Stomach (tissue), 9 donors: ENCODE data around the gene ARHGAP12. TPM values are rescaled to one million over a fixed set of nuclear protein-coding genes. Genes with fewer than 3 reads are reported as not detected.

Experiments
- DNase-seq, 2 donors: peaks; one replicate each; pipeline versions ENCODE4 v3.0.0 to v3.0.0-alpha.2; 2013 to 2019
- H3K27ac ChIP-seq, 5 donors: fragments of 200-600 bp in 4 of 5; sonication (generic) in 4 of 5; one replicate each; pipeline ENCODE4 v1.5.1; 2013 to 2019; ENCODE audit warnings: mild to moderate bottlenecking in 1 of 5, moderate library complexity in 1 of 5
- H3K27me3 ChIP-seq, 3 donors: fragments of 200-600 bp; sonication (generic); one replicate each; pipeline ENCODE4 v1.5.1; 2017 to 2019; ENCODE audit warnings: mixed run types in 1 of 3
- H3K36me3 ChIP-seq, 4 donors: fragments of 200-600 bp; sonication (generic); 1 replicate in 3 of 4; 2 replicates in 1 of 4; pipeline ENCODE4 v1.5.1; 2016 to 2019
- H3K4me1 ChIP-seq, 4 donors: fragments of 200-600 bp; sonication (generic); one replicate each; pipeline ENCODE4 v1.5.1; 2016 to 2019
- H3K4me3 ChIP-seq, 4 donors: fragments of 200-600 bp; sonication (generic) in 3 of 4; one replicate each; pipeline ENCODE4 v1.5.1; 2016 to 2019; ENCODE audit warnings: mild to moderate bottlenecking in 1 of 4
- H3K9me3 ChIP-seq, 4 donors: fragments of 200-600 bp; sonication (generic); one replicate each; pipeline ENCODE4 v1.5.1; 2016 to 2019
- EP300 ChIP-seq: sonication (generic); formaldehyde crosslinking; IDR thresholded peaks from one replicate; pipeline ENCODE4 v1.6.1; 2017; ENCODE audit warnings: antibody characterized with exemption
- POLR2A ChIP-seq, 4 donors: fragments of 450-650 bp; IDR thresholded peaks; one replicate each; pipeline ENCODE4 v1.6.1; 2016; ENCODE audit warnings: antibody characterized with exemption in 4 of 4, control low read depth in 2 of 4, mild to moderate bottlenecking in 1 of 4, moderate library complexity in 1 of 4
- POLR2AphosphoS5 ChIP-seq, 3 donors: sonication (generic); formaldehyde crosslinking; IDR thresholded peaks; one replicate each; pipeline ENCODE4 v1.6.1; 2016; ENCODE audit warnings: antibody characterized with exemption in 3 of 3
- WGBS, 5 donors: extraction: QIAGEN DNeasy Blood & Tissue Kit in 3 of 5; methylation state at CpG; one replicate each; pipeline versions ENCODE4 v1.1.5 to v1.1.7; 2013 to 2018; 5-methylcytosine and 5-hydroxymethylcytosine counted together
- intact Hi-C: fragments of 100-400 bp; cut with DNase I; formaldehyde crosslinking; loops from one replicate; pipeline ENCODE4 v1.15.1; 2023; ENCODE audit warnings: low total_unique reads
- polyA plus RNA-seq, 3 donors: library from polyadenylated mRNA; stranded (reverse); fragments of 200-250 nt; gene quantifications; one replicate each; pipeline ENCODE4 v1.2.3, GENCODE V29; 2013
- total RNA-seq, 5 donors: library from RNA; depleted of rRNA; stranded (reverse); fragments of >200 nt; gene quantifications; one replicate each; pipeline versions ENCODE4 v1.1.0 to v1.2.3, GENCODE V29; 2014 to 2016
- TF ChIP-seq, protein P1 (sequence below), 7 experiments: fragments of 450-650 bp in 4 of 7; fragments of 200-600 bp in 3 of 7; sonication (generic) in 3 of 7; IDR thresholded peaks; one replicate each; pipeline ENCODE4 v1.5.1; 2016 to 2019; ENCODE audit warnings: antibody characterized with exemption in 7 of 7, control low read depth in 2 of 7, mild to moderate bottlenecking in 1 of 7
- donor health status: healthy with polysubstance abuse.
- donor health status: Bipolar disorder and iron deficiency.
- donor health status: healthy.

Gene ARHGAP12
- total and polyA plus RNA-seq, 8 donors = 9.8 to 343 (median 27.9) TPM

DNA sequence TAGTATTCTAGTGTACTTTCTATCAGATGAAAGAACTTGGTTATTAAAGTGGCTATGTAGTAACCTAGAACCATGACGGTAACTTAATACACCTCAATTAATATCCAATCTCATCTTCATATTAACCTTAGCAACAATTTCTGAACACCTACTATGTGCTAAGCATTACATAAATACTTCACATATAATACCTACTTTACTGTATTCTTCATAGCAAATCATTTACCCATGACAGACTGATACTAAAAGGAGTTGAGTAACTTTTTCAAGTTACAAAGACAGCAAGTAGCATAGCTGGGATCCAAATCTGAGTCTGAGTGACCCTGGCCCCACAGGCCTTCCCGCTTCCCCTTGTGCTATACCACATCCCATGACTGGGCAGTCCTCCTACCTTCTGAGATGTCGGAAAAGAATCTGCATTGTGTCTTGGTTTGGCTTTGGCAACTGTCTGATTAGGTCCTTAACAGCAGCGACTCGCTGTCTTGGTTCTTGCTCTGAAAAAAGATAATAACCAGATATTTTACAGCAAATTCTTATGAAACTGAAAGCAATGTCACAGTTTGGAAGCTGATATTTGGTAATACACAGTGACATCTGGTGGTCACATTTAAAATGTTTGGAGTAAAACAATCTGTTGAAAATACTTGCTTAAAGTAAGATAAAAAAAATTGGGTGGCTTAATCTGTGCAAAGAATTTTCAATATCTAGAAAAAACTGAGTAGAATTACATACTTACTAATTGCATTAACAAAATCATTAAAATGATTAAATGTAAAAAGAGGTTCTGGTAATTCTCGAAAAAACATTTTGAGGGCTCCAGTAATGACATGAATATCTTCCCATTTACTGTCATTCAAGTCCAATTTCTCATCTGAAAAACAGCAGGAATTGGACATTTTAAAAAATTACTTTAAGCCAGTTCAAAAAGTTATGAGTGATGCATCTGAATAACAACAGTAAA is 120.1 kb downstream of the ARHGAP12 start:
- peak overlapping the region in 4 of 5 donors; percentile 63 to 80 (median 72) for H3K27ac ChIP-seq

DNA sequence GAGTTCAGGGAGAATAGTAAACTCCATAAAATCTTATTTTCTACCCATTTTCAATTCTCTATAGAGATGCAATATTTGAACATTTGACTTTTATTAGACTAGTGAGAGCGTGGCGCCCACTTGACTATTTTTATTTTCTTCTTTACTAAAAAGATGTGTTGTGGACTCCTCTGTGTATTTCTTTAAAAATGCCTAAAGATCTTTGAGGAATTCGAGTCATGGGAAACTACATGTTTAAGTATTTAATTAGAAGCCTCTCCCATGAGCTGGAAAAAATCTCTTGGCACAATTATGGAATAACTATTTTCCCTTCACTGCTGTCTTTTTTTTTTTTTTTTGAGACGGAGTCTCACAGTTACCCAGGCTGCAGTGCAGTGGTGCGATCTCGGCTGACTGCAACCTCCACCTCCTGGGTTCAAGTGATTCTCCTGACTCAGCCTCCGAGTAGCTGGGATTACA is 124.2 kb downstream of the ARHGAP12 start:
- peaks cover 0 to 28% (median 13%) of the 10 kb centered on the region in 4 donors for H3K36me3 ChIP-seq
- H3K9me3 ChIP-seq = no peaks in the 10 kb centered on the region
- no peak overlapping the region for H3K4me3 ChIP-seq
- intact Hi-C loops = no loop called here
- H3K27me3 ChIP-seq = no peaks in the 10 kb centered on the region
- DNase-seq = peak in 1 of 2 donors; percentile 25
- peaks cover 0 to 25% (median 3%) of the 10 kb centered on the region in 4 donors for H3K4me1 ChIP-seq
- H3K27ac ChIP-seq = peak overlapping the region in 2 of 5 donors; percentile 2 to 23
- WGBS, 5 donors = 71 to 88% (median 86%) methylated on average over 7 of the region's 7 CpGs
- TF ChIP-seq POLR2A (IDR thresholded peaks at IDR 0.05) (no peak), POLR2AphosphoS5 (IDR thresholded peaks at IDR 0.05) (no peak), EP300 (no peak)
- TF ChIP-seq, protein P1, sequence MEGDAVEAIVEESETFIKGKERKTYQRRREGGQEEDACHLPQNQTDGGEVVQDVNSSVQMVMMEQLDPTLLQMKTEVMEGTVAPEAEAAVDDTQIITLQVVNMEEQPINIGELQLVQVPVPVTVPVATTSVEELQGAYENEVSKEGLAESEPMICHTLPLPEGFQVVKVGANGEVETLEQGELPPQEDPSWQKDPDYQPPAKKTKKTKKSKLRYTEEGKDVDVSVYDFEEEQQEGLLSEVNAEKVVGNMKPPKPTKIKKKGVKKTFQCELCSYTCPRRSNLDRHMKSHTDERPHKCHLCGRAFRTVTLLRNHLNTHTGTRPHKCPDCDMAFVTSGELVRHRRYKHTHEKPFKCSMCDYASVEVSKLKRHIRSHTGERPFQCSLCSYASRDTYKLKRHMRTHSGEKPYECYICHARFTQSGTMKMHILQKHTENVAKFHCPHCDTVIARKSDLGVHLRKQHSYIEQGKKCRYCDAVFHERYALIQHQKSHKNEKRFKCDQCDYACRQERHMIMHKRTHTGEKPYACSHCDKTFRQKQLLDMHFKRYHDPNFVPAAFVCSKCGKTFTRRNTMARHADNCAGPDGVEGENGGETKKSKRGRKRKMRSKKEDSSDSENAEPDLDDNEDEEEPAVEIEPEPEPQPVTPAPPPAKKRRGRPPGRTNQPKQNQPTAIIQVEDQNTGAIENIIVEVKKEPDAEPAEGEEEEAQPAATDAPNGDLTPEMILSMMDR (IDR thresholded peaks at IDR 0.05) = no peak

More for the DNA sequence above, 120.1 kb downstream of the ARHGAP12 start:
- peak in 1 of 3 donors; percentile 59 for TF ChIP-seq POLR2AphosphoS5 (IDR thresholded peaks at IDR 0.05)
- TF ChIP-seq, protein P1 (IDR thresholded peaks at IDR 0.05) = peak in 4 of 7 experiments; percentile 12 to 57 (median 48)
- TF ChIP-seq POLR2A (IDR thresholded peaks at IDR 0.05) = no peak
- H3K9me3 ChIP-seq = no peaks in the 10 kb centered on the region
- H3K36me3 ChIP-seq = peaks cover 0 to 61% (median 12%) of the 10 kb centered on the region in 4 donors
- peaks cover 0 to 23% (median 3%) of the 10 kb centered on the region in 4 donors for H3K4me1 ChIP-seq
- no peaks in the 10 kb centered on the region for H3K27me3 ChIP-seq
- H3K4me3 ChIP-seq = peak overlapping the region; percentile 4 to 29 (median 20)
- peak in 1 of 2 donors; percentile 85 for DNase-seq
- intact Hi-C loops = no loop called here
- 44 to 58% (median 56%) methylated on average over 6 of the region's 6 CpGs for WGBS, 5 donors

DNA sequence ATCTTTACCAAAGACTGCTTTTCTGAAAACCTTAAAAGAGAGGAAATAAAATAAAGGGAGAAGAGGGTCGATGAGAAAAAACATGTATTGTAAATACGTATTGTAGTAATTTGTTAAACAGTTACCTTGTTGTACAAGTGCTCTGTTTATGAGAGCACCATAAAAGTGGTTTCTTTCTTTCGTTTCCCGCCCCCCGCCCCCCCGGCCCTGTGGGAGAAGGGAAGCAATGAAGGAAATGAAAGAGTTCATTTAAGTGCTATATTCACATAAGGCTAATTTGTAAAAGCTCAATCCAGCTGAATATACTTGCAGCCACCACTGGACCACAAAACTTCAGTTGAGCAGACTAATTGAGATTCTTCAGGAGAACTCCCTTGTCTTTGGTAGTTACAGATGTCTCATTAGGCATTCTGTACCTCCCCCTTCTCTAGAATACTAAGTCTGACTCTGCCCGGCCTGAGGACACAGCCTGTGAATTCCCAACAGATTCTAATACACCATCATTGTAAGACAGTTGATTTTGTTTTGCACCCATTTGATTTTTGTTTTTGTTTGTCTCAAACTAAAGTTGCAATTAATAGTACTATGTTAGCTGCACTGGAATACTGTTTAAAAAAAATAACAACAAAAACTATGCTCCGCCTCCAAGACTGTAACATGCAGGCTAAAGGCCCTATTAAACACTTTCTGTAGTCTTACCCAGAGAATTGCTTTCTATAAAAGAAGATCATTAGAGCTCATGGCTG is 124.9 kb downstream of the ARHGAP12 start:
- H3K9me3 ChIP-seq = no peaks in the 10 kb centered on the region
- TF ChIP-seq POLR2AphosphoS5 (IDR thresholded peaks at IDR 0.05) = no peak
- TF ChIP-seq POLR2A (IDR thresholded peaks at IDR 0.05) = no peak
- TF ChIP-seq EP300 = no peak
- TF ChIP-seq, protein P1 (IDR thresholded peaks at IDR 0.05) = no peak
- intact Hi-C loops = no loop called here
- H3K4me1 ChIP-seq = peaks cover 0 to 25% (median 3%) of the 10 kb centered on the region in 4 donors
- H3K36me3 ChIP-seq = peaks cover 0 to 23% (median 11%) of the 10 kb centered on the region in 4 donors
- DNase-seq = peak in 1 of 2 donors; percentile 7
- H3K4me3 ChIP-seq = no peak overlapping the region
- 69 to 89% (median 76%) methylated on average over 8 of the region's 8 CpGs for WGBS, 5 donors
- H3K27me3 ChIP-seq = no peaks in the 10 kb centered on the region
- H3K27ac ChIP-seq = peak overlapping the region in 2 of 5 donors; percentile 2 to 23

- no peaks in the 10 kb centered on the region for H3K27me3 ChIP-seq
- intact Hi-C loops = no loop called here
- no peak for DNase-seq
- H3K9me3 ChIP-seq = no peaks in the 10 kb centered on the region
- 87 to 95% (median 88%) methylated on average over 2 of the region's 2 CpGs for WGBS, 5 donors
- no peak overlapping the region for H3K4me3 ChIP-seq
- peaks cover 0 to 8% (median 0%) of the 10 kb centered on the region in 4 donors for H3K4me1 ChIP-seq
- TF ChIP-seq POLR2A (IDR thresholded peaks at IDR 0.05) = no peak
- TF ChIP-seq, protein P1 (IDR thresholded peaks at IDR 0.05) = no peak
- TF ChIP-seq POLR2AphosphoS5 (IDR thresholded peaks at IDR 0.05) = no peak
- TF ChIP-seq EP300 = no peak
- H3K36me3 ChIP-seq = peaks cover 0 to 10% (median 2%) of the 10 kb centered on the region in 4 donors
- no peak overlapping the region for H3K27ac ChIP-seq
Observed at GRCh38 chr10:31799181-31799580, 129.4 kb downstream of the ARHGAP12 start.
